Measurements from ENCODE around the gene MKNK2. TPM values are rescaled to one million over a fixed set of nuclear protein-coding genes. Genes with fewer than 3 reads are reported as not detected.
"Not testable (repeated sequence)": the region's sequence is repeated elsewhere in the genome, so short reads cannot be mapped to it uniquely, and the experiment has no call there.

Gene MKNK2
- total RNA-seq, 2 experiments from 2014 or later: 196 to 201 TPM

DNA sequence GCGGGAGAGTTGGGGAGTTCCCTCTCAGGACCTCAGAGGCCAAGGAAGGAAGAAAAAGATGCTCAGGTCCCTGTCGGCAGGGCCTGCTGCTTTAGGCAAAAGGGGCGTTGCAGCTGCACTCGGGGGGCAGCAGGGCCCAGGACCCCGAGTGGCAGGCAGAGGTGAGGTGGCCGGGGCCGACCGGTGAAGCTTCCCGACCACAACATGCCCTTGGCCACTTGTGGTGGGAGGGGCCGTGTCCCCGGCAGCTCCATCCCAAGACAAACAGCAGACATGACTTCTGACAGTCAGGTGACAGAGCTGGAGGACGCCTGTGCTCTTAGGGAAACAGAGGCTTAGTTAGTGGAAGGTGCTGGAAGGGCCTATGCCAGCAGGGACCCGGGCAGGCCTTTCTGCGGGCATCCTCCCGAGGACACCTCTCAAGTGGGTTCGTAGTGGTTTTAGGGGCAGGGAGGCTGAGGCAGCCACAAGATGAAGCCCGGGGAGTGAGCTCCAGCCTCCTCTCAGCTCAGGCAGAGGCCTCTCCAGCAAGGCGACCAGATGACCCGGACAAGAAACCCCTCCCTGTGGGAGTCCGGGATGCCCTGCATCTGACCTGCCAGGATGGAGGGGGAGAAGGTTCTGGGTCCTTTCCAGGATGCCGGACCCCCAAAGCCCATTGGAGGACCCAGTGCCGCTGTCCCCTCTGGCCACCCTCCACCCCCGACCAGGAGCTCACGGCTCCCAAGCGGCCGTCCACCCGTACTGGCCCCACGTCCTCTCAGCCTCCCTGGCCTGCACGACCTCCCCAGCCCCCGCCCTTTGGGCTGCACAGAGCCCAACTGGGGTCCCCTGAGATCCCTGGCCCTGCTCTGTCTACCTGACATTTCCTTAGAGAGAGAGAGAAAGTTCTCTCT lies 59.8 kb downstream of the MKNK2 start:
- ATAC-seq (no peak), DNase-seq (no peak)
- no peaks in the 10 kb centered on the region for H3K27me3 Mint-ChIP-seq
- H3K4me1 Mint-ChIP-seq: no peaks in the 10 kb centered on the region
- no peak overlapping the region for H3K4me3 Mint-ChIP-seq
- CTCF ChIA-PET: interaction anchor here (1.0 to 1.1 kb wide), 2 partner anchors 28 to 93 kb away, joined by 3 to 5 read pairs; no protein-coding TSS in a partner anchor
- H3K9me3 Mint-ChIP-seq (ENCODE audit: low read depth): no peaks in the 10 kb centered on the region
- H3K36me3 Mint-ChIP-seq: peaks cover 15% of the 10 kb centered on the region
- no peak overlapping the region for H3K27ac Mint-ChIP-seq

DNA sequence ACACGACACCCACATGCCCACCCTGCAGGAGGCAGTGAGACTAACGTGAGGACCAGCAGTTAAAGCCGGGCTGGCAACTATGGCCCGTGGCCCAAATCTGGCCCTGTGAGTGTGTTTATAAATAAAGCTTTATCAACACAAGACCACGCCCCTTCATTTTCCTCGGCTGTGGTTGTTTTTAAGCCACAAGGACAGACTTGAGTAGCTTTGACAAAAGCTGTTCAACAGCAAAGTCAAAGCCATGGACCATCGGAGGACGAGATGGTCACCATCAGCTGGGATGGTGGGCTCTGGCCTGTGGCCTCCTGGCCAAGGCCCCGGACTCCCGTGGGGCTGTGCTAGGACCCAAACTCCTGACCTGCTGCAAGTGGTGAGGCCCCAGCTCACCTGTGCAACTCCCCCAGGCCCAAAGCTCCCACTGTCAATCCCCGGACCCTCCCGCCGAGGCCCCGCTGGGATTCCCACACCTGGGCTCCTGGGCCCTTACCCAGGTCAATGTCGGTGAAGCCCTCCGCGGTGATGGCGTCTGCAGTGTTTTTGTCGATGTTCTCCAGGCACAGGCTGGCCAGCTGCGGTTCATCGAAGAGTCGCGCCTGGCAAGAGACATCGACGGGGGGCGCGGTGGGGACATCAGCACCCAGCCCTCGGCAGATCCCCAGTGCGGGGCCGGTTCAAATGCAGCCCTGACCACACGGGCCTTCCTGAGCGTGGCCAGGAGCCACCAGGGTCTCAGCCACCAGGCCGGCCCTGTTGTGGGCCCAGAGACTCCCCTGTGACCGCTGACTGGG lies 60.6 kb downstream of the MKNK2 start:
- ATAC-seq (no peak), DNase-seq (no peak)
- CTCF ChIA-PET: interaction anchor here (0.7 to 1.0 kb wide), 2 partner anchors 28 to 45 kb away, joined by 5 read pairs; no protein-coding TSS in a partner anchor
- Mint-ChIP-seq H3K4me3 (no peak overlapping the region), H3K9me3 (ENCODE audit: low read depth) (no peaks in the 10 kb centered on the region), H3K27ac (no peak overlapping the region), H3K27me3 (no peaks in the 10 kb centered on the region), H3K36me3 (peaks cover 12% of the 10 kb centered on the region), H3K4me1 (no peaks in the 10 kb centered on the region)

DNA sequence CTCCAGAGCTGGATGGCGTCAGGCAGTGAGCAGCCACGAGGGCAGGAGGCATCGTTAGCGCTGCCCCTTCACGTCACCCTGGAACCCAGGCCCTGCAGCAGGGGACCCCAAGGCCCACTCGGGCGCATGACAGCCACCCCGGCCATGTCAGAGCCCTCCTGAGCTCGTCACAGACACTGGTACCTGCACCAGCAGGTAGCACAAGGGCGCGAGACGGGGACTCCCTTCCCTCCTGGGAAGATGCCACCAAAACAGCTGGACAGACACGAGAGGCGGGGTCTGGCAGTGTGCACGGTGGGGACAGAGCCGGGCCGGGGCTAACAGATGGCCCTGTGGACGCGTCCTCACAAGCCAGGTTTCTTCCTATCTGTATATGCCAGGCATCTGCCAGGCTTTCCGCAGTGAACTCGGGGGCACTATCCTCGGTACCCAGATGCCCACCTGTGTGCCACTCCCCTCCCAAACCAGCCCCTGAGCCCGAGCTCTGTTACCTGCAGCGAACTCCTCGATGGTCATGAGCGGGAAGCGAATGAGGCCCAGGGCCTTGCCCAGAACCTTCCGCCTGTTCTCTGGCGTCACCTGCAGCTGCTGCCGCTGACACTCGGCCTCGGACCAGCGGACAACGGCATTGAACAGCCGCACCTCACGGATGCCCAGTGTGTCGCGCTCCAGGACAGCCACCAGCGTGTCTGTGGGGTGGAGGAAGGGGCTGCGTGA lies 61.4 kb downstream of the MKNK2 start:
- no peak for ATAC-seq
- DNase-seq: no peak
- Mint-ChIP-seq H3K27ac (no peak overlapping the region), H3K36me3 (peaks cover 13% of the 10 kb centered on the region), H3K9me3 (ENCODE audit: low read depth) (no peaks in the 10 kb centered on the region), H3K4me3 (no peak overlapping the region), H3K27me3 (no peaks in the 10 kb centered on the region), H3K4me1 (no peaks in the 10 kb centered on the region)
- CTCF ChIA-PET: interaction anchor here (0.7 kb wide), 1 partner anchor 45 kb away, joined by 5 read pairs; no protein-coding TSS in a partner anchor

DNA sequence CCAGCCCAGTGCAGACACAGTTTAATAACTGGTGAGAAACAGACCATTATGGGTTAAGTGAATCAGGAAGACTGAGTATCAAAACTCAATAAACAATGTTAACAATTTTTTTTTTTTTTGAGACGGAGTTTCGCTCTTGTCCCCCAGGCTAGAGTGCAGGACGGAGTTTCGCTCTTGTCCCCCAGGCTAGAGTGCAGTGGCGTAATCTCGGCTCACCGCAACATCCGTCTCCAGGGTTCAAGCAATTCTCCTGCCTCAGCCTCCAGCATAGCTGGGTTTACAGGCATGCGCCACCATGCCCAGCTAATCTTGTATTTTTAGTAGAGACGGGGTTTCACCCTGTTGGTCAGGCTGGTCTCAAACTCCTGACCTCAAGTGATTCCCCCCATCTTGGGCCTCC lies 62.6 kb downstream of the MKNK2 start:
- not testable (repeated sequence) for H3K27me3 Mint-ChIP-seq; DNase-seq; H3K4me3 Mint-ChIP-seq; H3K9me3 Mint-ChIP-seq (ENCODE audit: low read depth); H3K4me1 Mint-ChIP-seq; ATAC-seq
- CTCF ChIA-PET: interaction anchor here (0.6 kb wide), 1 partner anchor 43 kb away, joined by 3 read pairs; no protein-coding TSS in a partner anchor
- Mint-ChIP-seq H3K27ac (peak overlapping the region; percentile 28), H3K36me3 (peaks cover 13% of the 10 kb centered on the region)

Other genes starting within 250 kb of the MKNK2 start
- gene ATP8B3, start 239.0 kb downstream of the MKNK2 start, total RNA-seq: 10 to 100 TPM in 1 of 2 experiments, 1 to 10 TPM in 1; 7.3 to 21.8 TPM
- 10 to 100 TPM; 58.4 to 68.4 TPM for gene REXO1, start 202.8 kb downstream of the MKNK2 start, total RNA-seq
- gene KLF16, start 187.7 kb downstream of the MKNK2 start, total RNA-seq: 10 to 100 TPM; 22.6 to 28.1 TPM
- gene ABHD17A, start 165.7 kb downstream of the MKNK2 start, total RNA-seq: 100 to 1,000 TPM; 156 to 189 TPM
- 10 to 100 TPM in 1 of 2 experiments, 1 to 10 TPM in 1; 9.3 to 11.4 TPM for gene ADAT3, start 145.8 kb downstream of the MKNK2 start, total RNA-seq
- gene SCAMP4, start 145.8 kb downstream of the MKNK2 start, total RNA-seq: 10 to 100 TPM; 32.9 to 34.8 TPM
- gene CSNK1G2, start 110.1 kb downstream of the MKNK2 start, total RNA-seq: 100 to 1,000 TPM; 114 to 129 TPM
- gene BTBD2, start 35.5 kb downstream of the MKNK2 start, total RNA-seq: 10 to 100 TPM; 37.4 to 52.7 TPM
- 100 to 1,000 TPM; 200 to 202 TPM for gene MOB3A, start 45.1 kb upstream of the MKNK2 start, total RNA-seq
- 10 to 100 TPM in 1 of 2 experiments, 1 to 10 TPM in 1; 7.2 to 10.1 TPM for gene IZUMO4, start 45.7 kb upstream of the MKNK2 start, total RNA-seq
- 100 to 1,000 TPM; 110 to 127 TPM for gene AP3D1, start 100.3 kb upstream of the MKNK2 start, total RNA-seq
- gene DOT1L, start 112.7 kb upstream of the MKNK2 start, total RNA-seq: 100 to 1,000 TPM in 1 of 2 experiments, 10 to 100 TPM in 1; 99.9 to 105 TPM
- gene PLEKHJ1, start 185.1 kb upstream of the MKNK2 start, total RNA-seq: 10 to 100 TPM; 78.3 to 80.8 TPM
- gene SF3A2, start 185.6 kb upstream of the MKNK2 start, total RNA-seq: 100 to 1,000 TPM; 167 to 178 TPM
- gene AMH, start 198.1 kb upstream of the MKNK2 start, total RNA-seq: 1 to 10 TPM; 5.1 to 6.0 TPM
- gene JSRP1, start 205.2 kb upstream of the MKNK2 start, total RNA-seq: 1 to 10 TPM in 1 of 2 experiments, not detected in 1; 1.0 TPM
- gene PEAK3, start 230.9 kb upstream of the MKNK2 start, total RNA-seq: under 1 TPM in 1 of 2 experiments, not detected in 1; 0.54 TPM

All from activated CD8-positive, alpha-beta memory T cell treated with anti-CD3 and anti-CD28 coated beads, Interleukin-2, amount 10 ng/mL, durations not matched to agents 7 days and 5 days (primary cell).